NCI-H510A treated with DMSO at 0.1 percent for 48 hours (cell line): ENCODE measurements around the gene RPUSD2.

Experiments used
- DNase-seq: peaks from one replicate; lab custom pipeline; 2025; lab: John Stamatoyannopoulos, UW

Gene RPUSD2

DNA sequence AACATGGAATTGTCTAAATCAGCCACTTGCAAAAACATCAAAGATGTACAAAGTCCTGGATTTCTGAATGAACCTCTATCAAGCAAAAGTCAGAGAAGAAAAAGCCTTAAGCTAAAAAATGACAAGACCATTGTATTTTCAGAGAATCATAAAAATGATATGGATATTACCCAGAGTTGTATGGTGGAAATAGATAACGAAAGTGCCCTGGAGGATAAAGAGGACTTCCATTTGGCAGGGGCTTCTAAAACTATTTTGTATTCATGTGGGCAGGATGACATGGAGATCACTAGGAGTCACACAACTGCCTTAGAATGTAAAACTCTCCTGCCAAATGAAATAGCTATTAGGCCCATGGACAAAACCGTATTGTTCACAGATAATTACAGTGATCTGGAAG, 54.3 kb downstream of the RPUSD2 start:
- DNase-seq, result no peak
